Central memory CD4-positive, alpha-beta T cell (primary cell): Measurements from ENCODE around the gene ALG3.

ENCODE experiments used
- DNase-seq: peaks from one replicate; pipeline ENCODE4 v3.0.0; 2022

Gene ALG3

GRCh38 chr3:184259878-184260723 is 11.3 kb upstream of the ALG3 start:
- DNase-seq = peak; percentile 32

- DNase-seq = no peak
Measured at GRCh38 chr3:184259396-184259877, 10.7 kb upstream of the ALG3 start.

- DNase-seq = no peak
Measured at GRCh38 chr3:184258926-184259325, 10.2 kb upstream of the ALG3 start.

GRCh38 chr3:184257083-184257915 is 8.5 kb upstream of the ALG3 start:
- DNase-seq = no peak

GRCh38 chr3:184255291-184256039 is 6.7 kb upstream of the ALG3 start:
- no peak for DNase-seq

- DNase-seq = peak; percentile 83
Measured at GRCh38 chr3:184250167-184250828, 1.5 kb upstream of the ALG3 start.

- DNase-seq = peak; percentile 95
Measured at GRCh38 chr3:184249412-184250166, 827 bp upstream of the ALG3 start, which contains the start of gene EEF1AKMT4. Gene EEF1AKMT4, plus strand, starts transcription at chr3:184249672. Its CDS starts 23 bp downstream, at chr3:184249695.

- DNase-seq = no peak
Measured at GRCh38 chr3:184242297-184242685, 6.5 kb downstream of the ALG3 start.

GRCh38 chr3:184241447-184242296 is 7.1 kb downstream of the ALG3 start:
- DNase-seq = no peak

- DNase-seq = no peak
Measured at GRCh38 chr3:184241141-184241446, 7.7 kb downstream of the ALG3 start.

- no peak for DNase-seq
Measured at GRCh38 chr3:184240384-184241140, 8.2 kb downstream of the ALG3 start.

- no peak for DNase-seq
Measured at GRCh38 chr3:184239708-184240107, 9.1 kb downstream of the ALG3 start.

- DNase-seq = no peak
Measured at GRCh38 chr3:184239221-184239620, 9.5 kb downstream of the ALG3 start.

- no peak for DNase-seq
Measured at GRCh38 chr3:184238246-184238818, 10.4 kb downstream of the ALG3 start.

- DNase-seq = no peak
Measured at GRCh38 chr3:184237807-184238206, 11.0 kb downstream of the ALG3 start.

GRCh38 chr3:184237211-184237610 is 11.6 kb downstream of the ALG3 start:
- DNase-seq = no peak

- DNase-seq = no peak
Measured at GRCh38 chr3:184236636-184237035, 12.1 kb downstream of the ALG3 start.

GRCh38 chr3:184236033-184236410 is 12.7 kb downstream of the ALG3 start:
- no peak for DNase-seq

- DNase-seq = no peak
Measured at GRCh38 chr3:184235381-184236032, 13.3 kb downstream of the ALG3 start.
